Transverse colon (tissue), 4 donors: Measurements from ENCODE around the gene MPC2. TPM values are rescaled to one million over a fixed set of nuclear protein-coding genes. Genes with fewer than 3 reads are reported as not detected.
"Not testable (repeated sequence)": the region's sequence is repeated elsewhere in the genome, so short reads cannot be mapped to it uniquely, and the experiment has no call there.

Source experiments
- DNase-seq: peaks from one replicate; pipeline ENCODE4 v3.0.0-alpha.2; 2019
- H3K27ac ChIP-seq, 4 donors: fragments of 200-600 bp; sonication (generic); 2 replicates each; pipeline ENCODE4 v1.5.1; 2016 to 2018; ENCODE audit warnings: inconsistent platforms in 4 of 4
- H3K27me3 ChIP-seq: fragments of 200-600 bp; sonication (generic); 2 replicates; pipeline ENCODE4 v1.5.1; 2017; ENCODE audit warnings: inconsistent platforms
- H3K36me3 ChIP-seq, 4 donors: fragments of 200-600 bp; sonication (generic); 2 replicates each; pipeline ENCODE4 v1.5.1; 2017 to 2019; ENCODE audit warnings: inconsistent platforms in 4 of 4
- H3K4me1 ChIP-seq, 4 donors: fragments of 200-600 bp; sonication (generic); 2 replicates each; pipeline ENCODE4 v1.5.1; 2017 to 2020; ENCODE audit warnings: inconsistent platforms in 4 of 4
- H3K4me3 ChIP-seq, 4 donors: fragments of 200-600 bp; sonication (generic); 1 replicate in 1 of 4; 2 replicates in 3 of 4; pipeline versions ENCODE4 v1.5.1 to v1.6.1; 2017 to 2019; ENCODE audit warnings: inconsistent platforms in 4 of 4
- H3K9me3 ChIP-seq, 2 donors: fragments of 200-600 bp; sonication (generic); 2 replicates each; pipeline ENCODE4 v1.5.1; 2017 to 2019; ENCODE audit warnings: inconsistent platforms in 2 of 2
- EP300 ChIP-seq: sonication (generic); formaldehyde crosslinking; IDR thresholded peaks from one replicate; pipeline ENCODE4 v1.6.1; 2017; ENCODE audit warnings: antibody characterized with exemption, low read depth
- POLR2A ChIP-seq: fragments of 450-650 bp; IDR thresholded peaks from one replicate; pipeline ENCODE4 v1.6.1; 2016; ENCODE audit warnings: antibody characterized with exemption, mild to moderate bottlenecking, moderate library complexity
- POLR2AphosphoS5 ChIP-seq, 3 donors: sonication (generic); formaldehyde crosslinking; IDR thresholded peaks; one replicate each; pipeline ENCODE4 v1.6.1; 2016; ENCODE audit warnings: antibody characterized with exemption in 3 of 3
- WGBS, 2 donors: methylation state at CpG; one replicate each; pipeline ENCODE4 v1.1.5; 2018; ENCODE audit warnings: low coverage in 1 of 2; 5-methylcytosine and 5-hydroxymethylcytosine counted together
- in situ Hi-C, 4 donors: fragments of 200-750 bp; cut with MboI; loops; one replicate each; pipeline versions ENCODE4 v1.15.0 to v1.15.1; 2017; ENCODE audit warnings: low sequenced_read_pairs in 3 of 4, low pct_ligation_motif_present in 1 of 4, low pct_unique_long_range_greater_than_20kb in 1 of 4
- intact Hi-C: fragments of 100-400 bp; cut with DNase I; formaldehyde crosslinking; loops from one replicate; pipeline ENCODE4 v1.15.1; 2023; ENCODE audit warnings: low total_unique reads
- total RNA-seq, 4 donors: library from RNA; depleted of rRNA; stranded (reverse); fragments of >200 nt; gene quantifications; one replicate each; pipeline ENCODE4 v1.1.0, GENCODE V29; 2016
- TF ChIP-seq, protein P1 (sequence below), 5 experiments: fragments of 200-600 bp in 3 of 5; fragments of 450-650 bp in 2 of 5; sonication (generic) in 3 of 5; IDR thresholded peaks; 1 replicate in 2 of 5; 2 replicates in 3 of 5; pipeline ENCODE4 v1.5.1; 2016 to 2017; ENCODE audit warnings: antibody characterized with exemption in 5 of 5, inconsistent platforms in 3 of 5, mild to moderate bottlenecking in 2 of 5, moderate library complexity in 1 of 5

Gene MPC2
- total RNA-seq, 4 donors from 2014 or later: 14.2 to 91.6 (median 38.4) TPM

DNA sequence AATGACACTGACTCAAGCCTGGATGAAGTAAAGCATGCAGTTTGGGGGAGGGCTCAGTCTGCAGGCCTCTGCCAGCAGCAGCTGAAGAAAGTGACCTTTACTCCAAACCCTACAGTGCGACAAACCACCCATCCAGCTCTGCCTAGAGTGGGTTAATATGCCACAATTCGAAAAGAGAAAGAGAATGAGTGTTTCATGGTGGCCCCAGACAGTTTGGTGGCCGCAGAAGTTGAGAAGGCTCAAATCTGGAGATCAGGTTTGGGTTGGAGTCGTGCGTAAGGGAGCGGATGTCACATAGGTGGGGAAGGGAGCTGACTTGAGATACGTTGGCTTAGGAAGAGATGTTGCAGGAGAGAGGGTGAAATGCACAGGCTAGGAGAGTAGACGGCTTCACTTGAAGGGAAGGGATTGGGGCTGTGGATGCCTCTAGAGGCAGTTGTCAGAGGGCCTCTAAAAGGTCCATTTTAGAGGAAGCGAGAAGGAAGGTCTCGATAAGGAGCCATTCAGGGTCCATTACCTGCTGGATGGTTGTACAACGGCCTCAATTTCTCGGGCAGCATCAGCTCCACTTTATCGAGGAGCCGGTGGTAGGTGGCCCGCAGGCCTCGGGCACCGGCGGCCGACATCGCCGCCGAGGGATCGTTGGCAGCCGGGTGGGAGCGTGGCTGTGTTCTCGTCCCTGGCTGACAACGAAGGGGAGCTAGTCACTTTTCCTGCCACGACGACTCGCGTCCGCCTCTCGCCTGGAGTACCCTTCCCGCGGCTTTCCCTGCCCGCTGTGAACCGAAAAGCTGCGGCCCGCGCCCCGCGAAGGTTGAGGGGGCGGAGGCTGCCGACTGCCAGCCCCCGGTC lies 1.4 kb downstream of the MPC2 start:
- no peaks in the 10 kb centered on the region for H3K36me3 ChIP-seq
- WGBS, 2 donors: 0 to 1% methylated on average over 7 to 45 of the region's 45 CpGs
- intact Hi-C loops (loop anchor here (2.0 kb wide), 1 partner anchor 215 kb away; the partner anchor contains the start of gene MPZL1), in situ Hi-C loops (loop anchor here in 3 of 4 donors (10.0 to 25.0 kb wide), 2 partner anchors 211 to 223 kb away; partner anchors contain the start of gene MPZL1 (in 3 of the 3))
- peak overlapping the region; percentile 95 to 98 (median 97) for H3K27ac ChIP-seq
- H3K4me1 ChIP-seq: peaks cover 0 to 66% (median 38%) of the 10 kb centered on the region in 4 donors
- no peaks in the 10 kb centered on the region for H3K27me3 ChIP-seq
- H3K9me3 ChIP-seq: no peaks in the 10 kb centered on the region
- H3K4me3 ChIP-seq: peak overlapping the region; percentile 66 to 97 (median 83)
- DNase-seq: peak; percentile 55
- TF ChIP-seq POLR2AphosphoS5 (IDR thresholded peaks at IDR 0.05): peak; percentile 88 to 94 (median 93)
- peak; percentile 86 for TF ChIP-seq POLR2A
- TF ChIP-seq, protein P1, sequence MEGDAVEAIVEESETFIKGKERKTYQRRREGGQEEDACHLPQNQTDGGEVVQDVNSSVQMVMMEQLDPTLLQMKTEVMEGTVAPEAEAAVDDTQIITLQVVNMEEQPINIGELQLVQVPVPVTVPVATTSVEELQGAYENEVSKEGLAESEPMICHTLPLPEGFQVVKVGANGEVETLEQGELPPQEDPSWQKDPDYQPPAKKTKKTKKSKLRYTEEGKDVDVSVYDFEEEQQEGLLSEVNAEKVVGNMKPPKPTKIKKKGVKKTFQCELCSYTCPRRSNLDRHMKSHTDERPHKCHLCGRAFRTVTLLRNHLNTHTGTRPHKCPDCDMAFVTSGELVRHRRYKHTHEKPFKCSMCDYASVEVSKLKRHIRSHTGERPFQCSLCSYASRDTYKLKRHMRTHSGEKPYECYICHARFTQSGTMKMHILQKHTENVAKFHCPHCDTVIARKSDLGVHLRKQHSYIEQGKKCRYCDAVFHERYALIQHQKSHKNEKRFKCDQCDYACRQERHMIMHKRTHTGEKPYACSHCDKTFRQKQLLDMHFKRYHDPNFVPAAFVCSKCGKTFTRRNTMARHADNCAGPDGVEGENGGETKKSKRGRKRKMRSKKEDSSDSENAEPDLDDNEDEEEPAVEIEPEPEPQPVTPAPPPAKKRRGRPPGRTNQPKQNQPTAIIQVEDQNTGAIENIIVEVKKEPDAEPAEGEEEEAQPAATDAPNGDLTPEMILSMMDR (IDR thresholded peaks at IDR 0.05): peak in 1 of 5 experiments; percentile 21
- TF ChIP-seq EP300: no peak

DNA sequence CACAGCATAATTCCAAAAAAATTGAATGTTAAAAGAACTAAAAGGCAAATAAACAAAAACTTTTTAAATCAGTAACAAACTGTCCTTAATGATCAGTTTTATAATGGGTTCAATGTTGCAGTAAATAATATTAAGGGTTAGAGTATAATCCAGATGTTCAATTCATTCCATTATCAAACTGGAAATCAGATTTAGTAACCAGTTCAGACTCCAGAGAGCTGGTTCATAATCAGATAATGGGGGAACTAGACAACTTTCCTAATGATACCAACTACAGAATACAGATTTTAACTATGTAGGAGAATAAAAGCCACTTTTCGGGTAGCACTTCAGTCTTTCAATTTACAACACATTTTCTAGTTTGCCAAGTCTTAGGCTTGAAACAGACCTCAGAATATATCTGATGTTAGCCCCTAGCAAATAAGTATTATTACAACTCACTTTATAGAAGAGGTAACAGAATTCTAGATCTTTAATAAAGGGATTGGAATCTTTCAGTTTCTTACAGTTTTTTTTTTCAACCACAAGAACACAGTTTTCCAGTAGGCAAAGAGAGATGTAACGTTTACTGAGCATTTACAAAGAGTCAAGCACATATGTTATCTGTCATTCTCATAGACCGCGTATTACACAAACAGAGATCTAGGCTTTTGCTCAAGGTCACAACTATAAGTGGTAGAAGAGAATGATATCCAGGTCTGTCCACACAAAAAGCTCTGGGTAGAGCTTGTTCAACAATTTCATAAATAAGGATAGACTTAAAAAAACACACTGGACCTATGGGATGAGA lies 2.3 kb downstream of the MPC2 start:
- intact Hi-C loops: no loop called here
- Histone ChIP-seq H3K9me3 (no peaks in the 10 kb centered on the region), H3K27ac (peak overlapping the region; percentile 95 to 98 (median 97)), H3K4me3 (peak overlapping the region in 3 of 4 donors; percentile 80 to 97 (median 86)), H3K4me1 (peaks cover 0 to 72% (median 46%) of the 10 kb centered on the region in 4 donors), H3K27me3 (no peaks in the 10 kb centered on the region), H3K36me3 (no peaks in the 10 kb centered on the region)
- no peak for DNase-seq
- TF ChIP-seq, protein P1 (IDR thresholded peaks at IDR 0.05): no peak
- TF ChIP-seq POLR2AphosphoS5 (IDR thresholded peaks at IDR 0.05): no peak
- TF ChIP-seq POLR2A: no peak
- TF ChIP-seq EP300: no peak
- in situ Hi-C loops: loop anchor here in 3 of 4 donors (10.0 to 25.0 kb wide), 2 partner anchors 210 to 222 kb away; partner anchors contain the start of gene MPZL1 (in 3 of the 3)
- WGBS, 2 donors: 7 to 11% methylated on average over 3 to 4 of the region's 4 CpGs

DNA sequence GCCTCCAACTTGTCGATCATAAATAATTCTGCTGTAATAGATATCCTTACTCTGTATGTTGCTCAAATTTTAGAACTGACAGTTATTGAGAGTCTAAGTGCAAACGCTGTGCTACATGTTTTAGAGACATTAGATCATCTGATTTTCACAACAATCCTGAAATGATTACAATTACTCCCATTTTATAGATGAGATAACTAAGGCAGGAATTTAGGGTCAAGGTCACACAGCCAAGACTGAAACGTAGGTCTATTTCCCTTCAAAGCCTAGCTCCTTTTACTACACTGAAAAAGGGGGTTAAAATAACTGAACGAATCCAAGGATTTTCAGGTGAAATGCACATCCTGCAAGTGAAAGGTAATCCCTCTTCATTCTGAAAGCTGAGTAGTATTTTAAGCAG lies 3.1 kb downstream of the MPC2 start:
- Histone ChIP-seq H3K36me3 (no peaks in the 10 kb centered on the region), H3K27ac (peak overlapping the region; percentile 95 to 98 (median 97)), H3K4me3 (peak overlapping the region in 3 of 4 donors; percentile 80 to 97 (median 86)), H3K9me3 (no peaks in the 10 kb centered on the region), H3K4me1 (peaks cover 0 to 72% (median 45%) of the 10 kb centered on the region in 4 donors), H3K27me3 (no peaks in the 10 kb centered on the region)
- intact Hi-C loops (no loop called here), in situ Hi-C loops (loop anchor here in 3 of 4 donors (10.0 to 25.0 kb wide), 2 partner anchors 209 to 221 kb away; partner anchors contain the start of gene MPZL1 (in 3 of the 3))
- DNase-seq: no peak
- 52 to 59% methylated on average over 3 to 4 of the region's 4 CpGs for WGBS, 2 donors
- TF ChIP-seq POLR2A: no peak

DNA sequence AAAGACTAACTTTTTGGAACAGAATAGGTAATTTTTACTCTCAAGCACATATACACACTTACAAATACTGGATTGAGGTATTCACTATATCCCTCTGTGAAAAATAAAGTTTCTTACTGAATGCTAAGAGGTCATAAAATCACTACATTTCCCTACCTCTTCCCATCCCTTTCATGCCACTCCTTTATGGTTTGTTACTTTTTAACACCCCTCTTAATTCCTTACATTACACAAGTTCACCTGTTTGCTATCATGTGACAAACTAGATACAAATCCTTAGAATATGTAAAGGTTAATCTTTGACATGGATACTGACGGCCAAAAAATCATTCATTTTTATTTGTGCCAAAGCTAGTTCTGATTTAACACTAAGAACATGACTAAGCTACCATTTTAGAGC lies 7.1 kb downstream of the MPC2 start:
- no peaks in the 10 kb centered on the region for H3K36me3 ChIP-seq
- no peaks in the 10 kb centered on the region for H3K27me3 ChIP-seq
- H3K27ac ChIP-seq: peak overlapping the region; percentile 64 to 76 (median 70)
- in situ Hi-C loops: loop anchor here in 3 of 4 donors (10.0 to 25.0 kb wide), 2 partner anchors 205 to 217 kb away; partner anchors contain the start of gene MPZL1 (in 3 of the 3)
- DNase-seq: no peak
- no peaks in the 10 kb centered on the region for H3K9me3 ChIP-seq
- WGBS, 2 donors: 36 to 43% methylated on average over 1 of the region's 1 CpG
- H3K4me1 ChIP-seq: peaks cover 0 to 89% (median 59%) of the 10 kb centered on the region in 4 donors
- TF ChIP-seq, protein P1 (IDR thresholded peaks at IDR 0.05): no peak
- TF ChIP-seq EP300: no peak
- TF ChIP-seq POLR2AphosphoS5 (IDR thresholded peaks at IDR 0.05): no peak
- no peak for TF ChIP-seq POLR2A
- intact Hi-C loops: no loop called here
- no peak overlapping the region for H3K4me3 ChIP-seq

DNA sequence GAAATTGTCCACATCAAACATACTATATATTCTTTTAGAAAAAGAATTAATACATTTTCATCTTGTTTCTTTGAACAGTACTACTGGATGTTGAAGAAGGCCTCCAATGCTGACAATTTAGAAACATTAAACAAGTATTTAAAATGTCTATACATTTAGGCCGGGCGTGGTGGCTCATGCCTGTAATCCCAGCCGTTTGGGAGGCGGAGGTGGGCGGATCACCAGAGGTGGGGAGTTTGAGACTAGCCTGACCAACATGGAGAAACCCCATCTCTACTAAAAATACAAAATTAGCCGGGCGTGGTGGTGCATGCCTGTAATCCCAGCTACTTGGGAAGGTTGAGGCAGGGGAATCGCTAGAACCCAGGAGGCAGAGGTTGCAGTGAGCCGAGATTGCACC lies 8.0 kb downstream of the MPC2 start:
- Histone ChIP-seq H3K27ac (peak overlapping the region; percentile 64 to 76 (median 70)), H3K4me1 (peaks cover 0 to 81% (median 55%) of the 10 kb centered on the region in 4 donors)
- WGBS, 2 donors: 56 to 73% methylated on average over 4 to 9 of the region's 9 CpGs
- DNase-seq, H3K27me3 ChIP-seq, H3K4me3 ChIP-seq, H3K36me3 ChIP-seq, intact Hi-C loops, H3K9me3 ChIP-seq: not testable (repeated sequence)
- in situ Hi-C loops: loop anchor here in 2 of 4 donors (25.0 kb wide), 1 partner anchor 217 kb away; the partner anchor contains the start of gene MPZL1 (in 2 of the 2)
